GM21529 (cell line): ENCODE measurements around the gene KRTAP9-3.
"Not testable (repeated sequence)": the region's sequence is repeated elsewhere in the genome, so short reads cannot be mapped to it uniquely, and the experiment has no call there.

Experiments
- ATAC-seq: cut with Tn5 transposase; IDR thresholded peaks from one replicate; pipeline ENCODE4 v1.9.1; 2021; ENCODE audit not compliant: unreplicated experiment

The KRTAP9-3 gene, protein sequence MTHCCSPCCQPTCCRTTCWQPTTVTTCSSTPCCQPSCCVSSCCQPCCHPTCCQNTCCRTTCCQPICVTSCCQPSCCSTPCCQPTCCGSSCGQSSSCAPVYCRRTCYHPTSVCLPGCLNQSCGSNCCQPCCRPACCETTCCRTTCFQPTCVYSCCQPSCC

DNA sequence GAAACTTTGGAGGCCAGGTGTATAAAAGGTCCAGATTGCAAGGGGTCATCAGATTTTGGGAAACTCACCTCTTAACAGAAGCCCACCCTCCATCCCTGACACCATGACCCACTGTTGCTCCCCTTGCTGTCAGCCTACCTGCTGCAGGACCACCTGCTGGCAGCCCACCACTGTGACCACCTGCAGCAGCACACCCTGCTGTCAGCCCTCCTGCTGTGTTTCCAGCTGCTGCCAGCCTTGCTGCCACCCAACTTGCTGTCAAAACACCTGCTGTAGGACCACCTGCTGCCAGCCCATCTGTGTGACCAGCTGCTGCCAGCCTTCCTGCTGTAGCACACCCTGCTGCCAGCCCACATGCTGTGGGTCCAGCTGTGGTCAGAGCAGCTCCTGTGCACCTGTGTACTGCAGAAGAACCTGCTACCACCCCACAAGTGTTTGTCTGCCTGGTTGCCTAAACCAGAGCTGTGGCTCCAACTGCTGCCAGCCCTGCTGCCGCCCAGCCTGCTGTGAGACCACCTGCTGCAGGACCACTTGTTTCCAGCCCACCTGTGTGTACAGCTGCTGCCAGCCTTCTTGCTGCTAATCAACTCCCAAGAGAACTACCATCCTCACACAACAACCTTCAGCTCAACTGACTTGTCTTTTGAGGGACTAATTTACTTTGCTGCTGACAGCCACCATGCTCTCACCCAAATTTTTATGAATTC is at the start of gene KRTAP9-3:
TSS of gene KRTAP9-3 (plus strand) at position 51 of the 707 bp plus-strand sequence. CDS start at position 104, 53 bp downstream.
- ATAC-seq, result not testable (repeated sequence)

GRCh38 chr17:41184480-41184961 is 47.7 kb upstream of the KRTAP9-3 start, which contains the start of gene KRTAP4-1:
Gene KRTAP4-1, minus strand, starts transcription at chr17:41184911. Its CDS starts 57 bp downstream, at chr17:41184854.
- ATAC-seq, result no peak

DNA sequence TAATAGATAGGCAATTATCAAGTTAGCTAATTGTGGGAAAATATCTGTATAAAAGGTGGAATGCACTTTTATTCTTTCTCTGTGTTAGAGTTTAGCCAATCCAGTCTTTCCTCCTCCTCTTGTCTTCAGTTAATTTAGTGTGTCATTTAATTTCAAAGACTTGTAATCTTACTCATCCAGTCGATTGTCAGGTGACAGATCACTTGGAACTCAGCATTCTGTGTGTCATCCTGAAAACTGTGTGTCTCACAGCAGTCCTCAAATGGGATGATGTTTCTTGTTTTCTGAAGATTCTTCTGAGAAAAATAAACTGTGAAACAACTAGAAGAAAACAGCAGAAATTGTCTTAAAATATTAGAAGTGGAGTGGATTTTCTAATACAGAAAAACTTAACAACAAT is 47.2 kb upstream of the KRTAP9-3 start:
- no peak for ATAC-seq

DNA sequence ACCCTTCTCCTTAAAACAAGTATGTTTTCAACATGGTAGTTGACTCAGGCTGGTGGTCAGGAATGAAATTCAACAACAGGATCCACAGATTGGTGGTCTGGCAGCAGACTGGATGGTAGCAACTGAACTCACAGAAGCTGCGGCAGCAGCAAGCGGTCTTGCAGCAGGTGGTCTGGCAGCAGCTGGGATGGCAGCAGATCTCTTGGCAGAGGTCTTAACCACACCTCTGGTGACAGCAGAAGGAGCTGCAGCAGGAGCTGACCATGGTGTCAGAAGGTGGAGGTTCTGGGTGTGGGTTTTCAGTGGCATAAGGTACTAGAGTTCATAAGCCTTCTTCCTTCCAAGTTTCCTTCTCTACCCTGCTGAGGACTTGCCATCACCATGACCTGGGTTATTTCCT is 45.4 kb upstream of the KRTAP9-3 start:
- ATAC-seq, result no peak

GRCh38 chr17:41189837-41190318 is 42.4 kb upstream of the KRTAP9-3 start, which contains the start of gene KRTAP9-1:
Gene KRTAP9-1, plus strand, starts transcription at chr17:41189887. Its CDS starts 0 bp downstream, at chr17:41189887.
- not testable (repeated sequence) for ATAC-seq

DNA sequence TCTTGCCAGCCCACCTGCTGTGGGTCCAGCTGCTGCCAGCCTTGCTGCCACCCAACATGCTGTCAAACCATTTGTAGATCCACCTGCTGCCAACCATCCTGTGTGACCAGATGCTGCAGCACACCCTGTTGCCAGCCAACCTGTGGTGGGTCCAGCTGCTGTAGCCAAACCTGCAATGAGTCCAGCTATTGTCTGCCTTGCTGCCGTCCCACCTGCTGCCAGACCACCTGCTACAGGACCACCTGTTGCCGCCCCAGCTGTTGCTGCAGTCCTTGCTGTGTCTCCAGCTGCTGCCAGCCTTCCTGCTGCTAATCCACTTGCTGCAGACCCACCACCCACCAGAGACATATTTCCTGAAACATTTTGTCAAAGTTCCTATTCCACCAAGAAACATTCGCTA is 41.9 kb upstream of the KRTAP9-3 start:
- ATAC-seq, result no peak

DNA sequence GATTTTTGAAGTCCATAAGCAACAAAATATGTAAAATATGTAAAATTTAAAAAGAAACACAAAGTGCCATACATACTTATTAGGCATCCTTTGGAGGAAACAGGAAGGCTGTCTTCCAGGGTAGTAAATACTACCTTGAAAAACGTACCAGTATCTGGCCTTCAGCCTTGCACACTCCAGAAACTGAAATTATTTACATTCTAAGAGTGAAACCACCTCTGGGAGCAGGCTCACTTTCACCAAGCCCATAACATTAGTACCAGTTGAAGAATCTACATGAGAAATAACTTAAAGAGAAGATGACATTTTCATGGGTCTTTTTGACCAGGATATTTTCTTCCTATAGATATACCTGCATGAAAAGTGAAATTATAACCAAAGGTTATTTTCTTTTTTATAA is 36.2 kb upstream of the KRTAP9-3 start:
- no peak for ATAC-seq

DNA sequence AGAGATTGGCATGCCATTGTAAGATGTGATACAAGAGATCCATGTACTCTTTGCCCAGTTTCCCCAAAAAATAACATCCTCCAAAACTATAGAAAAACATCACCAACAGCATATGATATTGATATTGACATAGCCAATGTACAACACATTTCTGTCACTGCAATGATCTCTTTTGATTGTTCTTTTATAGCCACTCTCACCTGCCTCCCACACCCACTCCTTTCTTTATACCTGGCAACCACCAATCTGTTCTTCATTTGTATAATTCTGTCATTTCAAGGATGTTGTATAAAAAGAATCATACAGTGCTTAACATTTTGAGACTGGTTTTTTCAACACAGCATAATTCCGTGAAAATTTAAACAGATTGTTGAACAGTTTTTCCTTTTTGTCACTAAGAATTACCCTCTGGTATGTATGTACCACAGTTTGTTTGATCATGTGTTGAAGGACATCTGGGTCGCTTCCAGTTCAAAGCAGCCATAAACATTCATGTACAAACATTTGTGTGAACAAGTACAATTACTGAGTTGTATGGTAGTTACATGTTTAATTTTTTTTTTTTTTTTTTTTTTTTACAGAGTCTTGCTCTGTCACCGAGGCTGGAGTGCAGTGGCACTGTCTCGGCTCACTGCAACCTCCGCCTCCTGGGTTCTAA is 32.7 kb upstream of the KRTAP9-3 start:
- ATAC-seq, result no peak

GRCh38 chr17:41211845-41212466 is 20.3 kb upstream of the KRTAP9-3 start:
- no peak for ATAC-seq

DNA sequence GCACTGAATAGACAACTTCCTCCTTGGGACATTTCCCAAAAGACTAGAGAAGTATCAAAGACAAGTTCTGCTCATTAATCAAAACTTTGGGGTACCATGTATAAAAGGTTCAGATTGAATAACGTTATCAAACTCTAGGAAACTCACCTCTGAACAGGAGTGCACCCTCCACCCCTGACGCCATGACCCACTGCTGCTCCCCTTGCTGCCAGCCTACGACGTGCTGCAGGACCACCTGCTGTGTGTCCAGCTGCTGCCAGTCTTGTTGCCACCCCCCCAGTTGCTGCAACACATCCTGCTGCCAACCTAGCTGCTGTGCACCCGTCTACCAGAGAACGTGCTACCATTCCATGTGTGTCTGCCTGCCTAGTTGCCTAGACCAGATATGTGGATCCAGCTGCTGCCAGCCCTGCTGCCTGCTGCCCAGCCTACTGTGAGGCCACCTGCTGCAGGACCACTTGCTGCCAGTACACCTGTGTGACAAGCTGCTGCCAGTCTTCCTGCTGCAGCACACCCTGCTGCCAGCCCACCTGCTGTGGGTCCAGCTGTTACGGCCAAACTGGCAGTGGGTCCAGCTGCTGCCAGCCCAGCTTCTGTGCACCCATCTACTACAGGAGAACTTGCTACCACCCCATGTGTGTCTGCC is 19.6 kb upstream of the KRTAP9-3 start:
- ATAC-seq, result no peak

- no peak for ATAC-seq
These were observed 16.6 kb upstream of the KRTAP9-3 start for GRCh38 chr17:41215681-41216080.

DNA sequence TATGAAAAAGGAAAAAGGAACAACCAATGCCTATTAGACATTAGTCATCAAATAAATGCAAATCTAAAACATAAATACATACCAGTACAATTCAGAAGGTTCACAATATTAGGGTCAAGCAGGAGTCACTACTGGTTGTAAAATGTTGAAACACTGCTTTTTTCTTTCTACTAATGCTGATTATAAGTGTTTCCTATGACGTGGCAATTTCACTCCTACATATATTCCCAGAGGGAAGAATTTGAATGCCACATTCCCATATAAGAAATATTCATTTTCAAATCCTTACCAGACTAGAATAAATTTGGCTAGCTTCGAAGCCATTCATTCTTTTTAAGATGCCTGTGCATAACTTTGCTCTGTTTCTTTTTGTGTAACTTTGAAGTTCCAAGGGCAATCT is 8.4 kb upstream of the KRTAP9-3 start:
- ATAC-seq, result no peak

DNA sequence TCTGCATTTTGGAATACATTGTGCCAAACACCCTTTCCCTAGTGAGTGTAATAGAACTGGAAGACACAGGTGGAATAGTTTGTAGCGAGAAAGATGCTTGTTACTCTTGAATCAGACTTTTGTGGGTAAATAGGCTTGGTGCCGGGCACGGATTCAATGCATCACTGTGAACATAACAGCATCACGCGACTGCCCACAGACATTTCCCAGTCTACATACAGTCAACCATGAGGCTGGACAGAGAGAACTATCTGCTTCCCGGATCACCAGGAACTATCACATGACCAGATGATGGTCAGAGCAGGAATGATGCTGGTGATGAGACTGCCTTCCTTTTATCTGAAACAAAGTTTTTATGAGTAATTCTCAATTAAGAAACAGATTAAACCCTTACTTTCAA is 6.2 kb upstream of the KRTAP9-3 start:
- ATAC-seq, result no peak

GRCh38 chr17:41226598-41227095 is 5.6 kb upstream of the KRTAP9-3 start, which contains the start of gene KRTAP9-2:
Gene KRTAP9-2, plus strand, starts transcription at chr17:41226648. Its CDS starts 7 bp downstream, at chr17:41226655.
- ATAC-seq, result not testable (repeated sequence)

GRCh38 chr17:41230094-41230493 is 2.2 kb upstream of the KRTAP9-3 start:
- no peak for ATAC-seq

GRCh38 chr17:41231731-41232130 is 518 bp upstream of the KRTAP9-3 start:
- ATAC-seq, result no peak

GRCh38 chr17:41237116-41237515 is 4.9 kb downstream of the KRTAP9-3 start:
- ATAC-seq, result not testable (repeated sequence)

- not testable (repeated sequence) for ATAC-seq
These were observed 5.7 kb downstream of the KRTAP9-3 start, which contains the start of gene KRTAP9-8 for GRCh38 chr17:41237949-41238437. Gene KRTAP9-8, plus strand, starts transcription at chr17:41237999. Its CDS starts 53 bp downstream, at chr17:41238052.

DNA sequence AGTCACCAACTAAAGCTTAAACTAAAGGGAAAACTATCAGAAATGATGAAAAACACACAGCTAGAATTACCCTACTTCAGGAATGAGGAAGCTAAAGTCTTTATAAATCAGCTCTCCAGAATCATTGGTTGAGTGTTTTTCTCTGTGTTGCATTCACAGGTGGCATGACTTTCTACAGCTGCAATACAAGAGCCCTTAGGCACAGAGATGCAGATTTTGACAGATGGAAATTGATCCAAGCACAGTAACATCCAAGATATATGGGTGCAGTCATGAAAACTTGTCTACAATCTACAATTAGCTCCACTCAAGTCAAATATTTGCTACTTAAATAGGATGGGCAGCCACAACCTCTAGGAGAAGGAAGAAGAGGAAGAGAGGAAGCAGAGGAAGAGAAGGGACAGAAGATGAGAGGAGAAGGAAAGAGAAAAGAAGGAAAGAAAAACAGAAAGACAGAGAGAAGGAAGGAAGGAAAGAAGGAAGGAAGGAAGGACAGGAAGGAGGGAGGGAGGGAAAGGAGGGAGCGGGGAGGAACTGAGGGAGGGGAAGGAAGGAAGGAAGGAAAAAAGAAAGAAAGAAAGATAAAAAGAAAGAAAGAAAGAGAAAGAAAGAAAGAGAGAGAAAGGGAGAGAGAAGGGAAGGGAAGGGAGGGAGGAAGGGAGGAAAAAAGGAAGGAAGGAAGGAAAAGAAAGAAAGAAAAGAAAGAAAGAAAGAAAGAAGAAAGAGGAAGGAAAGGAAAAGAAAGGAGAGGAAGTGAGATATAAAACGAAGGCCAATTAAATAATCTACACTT is 14.9 kb downstream of the KRTAP9-3 start:
- not testable (repeated sequence) for ATAC-seq
